HL-60 (cell line): Measurements from ENCODE around the gene SOX21.

ENCODE experiments used
- DNase-seq, 2 experiments: peaks; one replicate each; pipeline ENCODE4 v3.0.0-alpha.2; 2010 to 2020; ENCODE audit warnings: low read depth in 1 of 2, low spot score in 1 of 2
- H3K27ac ChIP-seq: fragments of 250-450 bp; sonication (Bioruptor Pico); replicated peaks from 2 replicates; pipeline ENCODE4 v1.5.1; 2020; ENCODE audit warnings: mild to moderate bottlenecking, moderate library complexity
- H3K27me3 ChIP-seq: fragments of 250-450 bp; sonication (Bioruptor Pico); 2 replicates; pipeline ENCODE4 v1.5.1; 2021; ENCODE audit warnings: mild to moderate bottlenecking, moderate library complexity; ENCODE audit not compliant: insufficient read depth, poor library complexity, severe bottlenecking
- H3K4me3 ChIP-seq: replicated peaks from 2 replicates; pipeline ENCODE4 v1.5.1; 2011; ENCODE audit warnings: mild to moderate bottlenecking, control low read depth, low read length; ENCODE audit not compliant: insufficient read depth
- REST ChIP-seq: IDR thresholded peaks from 2 replicates; pipeline ENCODE4 v1.6.1; 2012; ENCODE audit warnings: low read depth; ENCODE audit not compliant: insufficient replicate concordance
- SPI1 ChIP-seq: IDR thresholded peaks from 2 replicates; pipeline ENCODE4 v1.6.1; 2012; ENCODE audit warnings: low read depth, mild to moderate bottlenecking, borderline replicate concordance
- TF ChIP-seq, protein P1 (sequence below): IDR thresholded peaks from one replicate; pipeline ENCODE4 v1.5.1; 2011; ENCODE audit warnings: low read length, control low read depth, inconsistent platforms; ENCODE audit not compliant: insufficient read depth

The SOX21 gene

GRCh38 chr13:94661406-94661805, 50.9 kb downstream of the SOX21 start:
- no peak overlapping the region for H3K4me3 ChIP-seq
- no peak for DNase-seq
- no peak overlapping the region for H3K27ac ChIP-seq
- peaks cover 40% of the 10 kb centered on the region for H3K27me3 ChIP-seq
- TF ChIP-seq, protein P1, sequence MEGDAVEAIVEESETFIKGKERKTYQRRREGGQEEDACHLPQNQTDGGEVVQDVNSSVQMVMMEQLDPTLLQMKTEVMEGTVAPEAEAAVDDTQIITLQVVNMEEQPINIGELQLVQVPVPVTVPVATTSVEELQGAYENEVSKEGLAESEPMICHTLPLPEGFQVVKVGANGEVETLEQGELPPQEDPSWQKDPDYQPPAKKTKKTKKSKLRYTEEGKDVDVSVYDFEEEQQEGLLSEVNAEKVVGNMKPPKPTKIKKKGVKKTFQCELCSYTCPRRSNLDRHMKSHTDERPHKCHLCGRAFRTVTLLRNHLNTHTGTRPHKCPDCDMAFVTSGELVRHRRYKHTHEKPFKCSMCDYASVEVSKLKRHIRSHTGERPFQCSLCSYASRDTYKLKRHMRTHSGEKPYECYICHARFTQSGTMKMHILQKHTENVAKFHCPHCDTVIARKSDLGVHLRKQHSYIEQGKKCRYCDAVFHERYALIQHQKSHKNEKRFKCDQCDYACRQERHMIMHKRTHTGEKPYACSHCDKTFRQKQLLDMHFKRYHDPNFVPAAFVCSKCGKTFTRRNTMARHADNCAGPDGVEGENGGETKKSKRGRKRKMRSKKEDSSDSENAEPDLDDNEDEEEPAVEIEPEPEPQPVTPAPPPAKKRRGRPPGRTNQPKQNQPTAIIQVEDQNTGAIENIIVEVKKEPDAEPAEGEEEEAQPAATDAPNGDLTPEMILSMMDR = no peak
- no peak for TF ChIP-seq REST

DNA sequence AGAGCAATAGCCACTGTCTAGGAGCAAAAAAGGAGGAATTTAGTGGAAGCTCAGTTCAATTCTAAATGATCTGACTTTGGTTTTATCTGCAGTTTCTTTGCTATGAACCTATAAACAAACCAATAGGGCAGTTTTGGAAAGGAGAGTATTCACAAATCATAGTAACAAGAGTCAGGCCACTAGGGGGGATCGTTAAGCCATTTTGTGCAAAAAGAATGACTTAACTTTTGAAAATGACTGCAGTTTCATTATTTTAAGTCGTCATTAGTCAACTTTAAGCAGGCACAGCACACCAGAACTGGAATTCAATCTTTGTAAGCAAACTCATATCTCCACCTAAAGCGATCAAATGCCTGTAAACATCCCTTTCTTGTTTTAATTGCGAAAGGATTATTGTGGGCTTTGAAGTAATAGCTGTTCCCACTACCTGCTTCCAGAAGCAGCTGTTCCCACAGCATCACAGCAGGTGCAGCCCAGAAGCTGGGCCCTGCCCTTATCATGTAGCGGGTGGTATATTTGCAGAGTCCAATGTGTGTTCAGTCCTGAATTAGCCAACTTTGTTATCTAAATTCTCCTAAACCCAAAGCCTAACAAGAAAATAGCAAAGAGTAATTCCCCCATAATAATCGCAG, 51.5 kb downstream of the SOX21 start:
- Histone ChIP-seq H3K27ac (no peak overlapping the region), H3K4me3 (no peak overlapping the region), H3K27me3 (peaks cover 40% of the 10 kb centered on the region)
- no peak for TF ChIP-seq REST
- no peak for TF ChIP-seq SPI1
- TF ChIP-seq, protein P1 = no peak
- no peak for DNase-seq
